ENCODE data around the gene GLDN.
"Not testable (repeated sequence)": the region's sequence is repeated elsewhere in the genome, so short reads cannot be mapped to it uniquely, and the experiment has no call there.

The GLDN gene

DNA sequence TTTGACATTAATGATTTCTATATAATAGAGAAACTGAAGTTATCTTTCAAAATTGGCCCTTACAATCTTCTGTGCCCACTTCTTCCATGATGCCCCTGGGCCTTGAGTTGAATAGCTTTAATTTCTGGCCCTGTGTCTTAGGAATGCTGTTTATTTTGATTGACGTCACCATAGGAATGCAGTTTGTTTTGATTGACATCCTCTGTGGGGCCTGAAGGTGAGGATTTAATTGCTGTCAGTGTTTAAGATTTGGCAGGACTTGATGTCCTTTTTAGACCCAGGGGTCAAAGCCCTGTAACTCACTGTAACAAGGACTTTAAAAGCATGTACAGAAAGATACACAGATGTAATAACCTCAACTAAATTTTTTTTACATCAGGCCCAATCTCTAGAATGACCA lies 83.3 kb downstream of the GLDN start:
- no peak for DNase-seq (ENCODE audit: low read depth)
- TF ChIP-seq, protein P1, sequence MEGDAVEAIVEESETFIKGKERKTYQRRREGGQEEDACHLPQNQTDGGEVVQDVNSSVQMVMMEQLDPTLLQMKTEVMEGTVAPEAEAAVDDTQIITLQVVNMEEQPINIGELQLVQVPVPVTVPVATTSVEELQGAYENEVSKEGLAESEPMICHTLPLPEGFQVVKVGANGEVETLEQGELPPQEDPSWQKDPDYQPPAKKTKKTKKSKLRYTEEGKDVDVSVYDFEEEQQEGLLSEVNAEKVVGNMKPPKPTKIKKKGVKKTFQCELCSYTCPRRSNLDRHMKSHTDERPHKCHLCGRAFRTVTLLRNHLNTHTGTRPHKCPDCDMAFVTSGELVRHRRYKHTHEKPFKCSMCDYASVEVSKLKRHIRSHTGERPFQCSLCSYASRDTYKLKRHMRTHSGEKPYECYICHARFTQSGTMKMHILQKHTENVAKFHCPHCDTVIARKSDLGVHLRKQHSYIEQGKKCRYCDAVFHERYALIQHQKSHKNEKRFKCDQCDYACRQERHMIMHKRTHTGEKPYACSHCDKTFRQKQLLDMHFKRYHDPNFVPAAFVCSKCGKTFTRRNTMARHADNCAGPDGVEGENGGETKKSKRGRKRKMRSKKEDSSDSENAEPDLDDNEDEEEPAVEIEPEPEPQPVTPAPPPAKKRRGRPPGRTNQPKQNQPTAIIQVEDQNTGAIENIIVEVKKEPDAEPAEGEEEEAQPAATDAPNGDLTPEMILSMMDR (IDR thresholded peaks at IDR 0.05; ENCODE audit: low read depth, low read length, missing control alignments), result no peak
- H3K4me3 ChIP-seq (ENCODE audit: low read depth, low read length), result no peak overlapping the region

DNA sequence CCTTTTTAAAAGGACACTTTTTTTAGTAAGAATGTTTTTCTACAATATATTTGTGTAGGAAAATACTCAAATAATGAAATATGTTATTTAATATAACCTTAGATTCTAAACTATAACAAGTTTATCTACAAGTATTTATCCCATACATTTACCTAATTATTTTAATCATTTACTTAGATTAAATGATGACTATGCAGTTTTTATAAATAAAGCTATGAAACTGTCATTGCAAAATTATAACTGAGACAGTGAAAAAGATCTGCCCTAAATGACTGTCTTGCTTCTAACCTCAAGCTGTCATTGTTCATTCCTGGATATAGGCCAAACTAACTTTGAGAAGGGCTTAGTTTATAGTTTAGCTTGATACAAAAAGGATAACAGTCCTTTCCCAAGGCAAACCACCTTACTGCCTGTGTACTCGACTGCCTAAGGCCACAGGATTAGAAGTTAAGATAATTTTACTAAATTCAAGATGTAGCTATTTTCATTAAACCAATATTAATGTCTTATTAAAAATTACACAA lies 84.1 kb downstream of the GLDN start:
- TF ChIP-seq, protein P1 (IDR thresholded peaks at IDR 0.05; ENCODE audit: low read depth, low read length, missing control alignments), result no peak
- DNase-seq (ENCODE audit: low read depth), result no peak
- no peak overlapping the region for H3K4me3 ChIP-seq (ENCODE audit: low read depth, low read length)

DNA sequence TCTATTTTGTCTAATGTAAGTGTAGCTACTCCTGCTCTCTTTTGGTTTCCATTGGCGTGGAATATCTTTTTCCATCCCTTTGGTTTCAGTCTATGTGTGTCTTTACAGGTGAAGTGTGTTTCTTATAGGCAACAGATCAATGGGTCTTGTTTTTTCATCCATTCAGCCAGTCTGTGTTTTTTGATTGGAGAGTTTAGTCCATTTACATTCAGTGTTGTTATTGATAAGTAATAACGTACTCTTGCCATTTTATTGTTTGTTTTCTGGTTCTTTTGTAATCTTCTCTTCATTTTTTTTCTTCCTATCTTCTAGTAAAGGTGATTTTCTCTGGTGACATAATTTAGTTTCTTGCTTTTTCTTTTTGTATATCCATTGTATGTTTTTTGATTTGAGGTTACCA lies 97.1 kb downstream of the GLDN start:
- TF ChIP-seq, protein P1 (IDR thresholded peaks at IDR 0.05; ENCODE audit: low read depth, low read length, missing control alignments), result no peak
- H3K4me3 ChIP-seq (ENCODE audit: low read depth, low read length), result no peak overlapping the region
- DNase-seq (ENCODE audit: low read depth), result no peak

DNA sequence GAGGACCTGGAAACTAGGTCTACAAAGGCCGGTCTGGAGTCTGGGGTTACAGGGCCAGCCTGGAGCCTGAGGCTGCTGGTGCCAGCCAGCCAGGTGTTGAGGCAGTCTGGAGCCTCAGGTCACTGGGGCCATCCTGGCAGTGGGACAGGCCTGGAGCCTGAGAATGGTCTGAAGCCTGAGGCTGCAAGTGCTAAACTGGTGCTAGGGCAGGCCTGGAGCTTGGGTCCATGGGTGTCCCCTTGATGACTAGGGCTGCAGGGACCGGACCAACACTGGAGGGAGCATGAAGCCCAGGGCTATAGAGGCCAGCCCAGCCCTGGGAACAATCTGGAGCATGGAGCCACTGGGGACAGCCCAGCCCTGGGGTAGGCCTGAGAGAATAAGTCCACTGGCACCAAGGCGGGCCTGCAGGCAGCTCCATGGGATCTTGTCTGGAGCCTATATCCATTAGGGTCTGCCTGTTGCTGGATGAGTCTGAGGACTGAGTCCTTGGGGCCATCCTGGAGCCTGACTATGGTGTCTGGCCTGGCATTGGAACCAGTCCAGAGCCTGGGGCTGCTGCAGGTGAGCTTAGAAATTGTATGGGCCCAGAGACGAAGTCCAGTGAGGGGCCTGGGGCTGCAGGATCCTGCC lies 101.9 kb downstream of the GLDN start:
- DNase-seq (ENCODE audit: low read depth), result no peak
- TF ChIP-seq, protein P1 (IDR thresholded peaks at IDR 0.05; ENCODE audit: low read depth, low read length, missing control alignments), result no peak
- no peak overlapping the region for H3K4me3 ChIP-seq (ENCODE audit: low read depth, low read length)

DNA sequence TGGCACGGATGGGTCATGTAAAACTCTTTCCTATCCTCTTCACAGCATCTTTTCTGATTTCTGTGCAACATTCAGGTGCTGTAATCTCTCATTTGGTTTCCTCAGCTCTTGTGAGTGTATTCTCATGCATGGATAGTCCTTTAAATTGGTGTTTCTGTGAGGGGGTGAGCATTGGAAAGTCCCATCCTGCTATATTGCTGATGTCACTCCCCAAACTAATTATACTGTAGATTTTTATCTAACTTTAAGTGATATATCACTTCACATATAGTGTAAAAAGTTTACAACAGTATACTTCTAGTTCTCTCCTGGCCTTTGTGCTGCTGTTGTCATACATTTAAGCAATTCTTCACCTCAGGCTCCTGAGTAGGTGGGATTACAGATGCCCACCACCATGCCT lies 102.7 kb downstream of the GLDN start:
- H3K4me3 ChIP-seq (ENCODE audit: low read depth, low read length), result no peak overlapping the region
- TF ChIP-seq, protein P1 (IDR thresholded peaks at IDR 0.05; ENCODE audit: low read depth, low read length, missing control alignments), result no peak
- no peak for DNase-seq (ENCODE audit: low read depth)

DNA sequence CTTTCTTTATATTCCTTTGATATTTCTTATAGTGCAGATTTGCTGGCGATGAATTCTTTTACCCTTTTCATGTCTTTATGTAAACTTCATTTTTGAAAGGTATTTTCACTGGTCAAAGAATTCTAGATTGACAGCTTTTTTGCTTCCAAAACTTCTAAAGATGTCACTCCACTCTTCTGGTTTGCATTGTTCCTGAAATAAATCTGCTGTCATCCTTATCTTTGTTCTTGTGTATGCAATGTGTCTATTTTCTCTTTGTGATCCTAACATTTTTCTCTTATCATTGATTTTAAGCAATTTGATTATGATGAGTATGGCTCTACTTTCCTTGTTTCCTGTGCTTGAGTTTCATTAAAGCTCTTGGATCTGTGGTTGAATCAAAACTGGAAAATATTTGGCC lies 103.4 kb downstream of the GLDN start:
- no peak for DNase-seq (ENCODE audit: low read depth)
- TF ChIP-seq, protein P1 (IDR thresholded peaks at IDR 0.05; ENCODE audit: low read depth, low read length, missing control alignments), result no peak
- no peak overlapping the region for H3K4me3 ChIP-seq (ENCODE audit: low read depth, low read length)

DNA sequence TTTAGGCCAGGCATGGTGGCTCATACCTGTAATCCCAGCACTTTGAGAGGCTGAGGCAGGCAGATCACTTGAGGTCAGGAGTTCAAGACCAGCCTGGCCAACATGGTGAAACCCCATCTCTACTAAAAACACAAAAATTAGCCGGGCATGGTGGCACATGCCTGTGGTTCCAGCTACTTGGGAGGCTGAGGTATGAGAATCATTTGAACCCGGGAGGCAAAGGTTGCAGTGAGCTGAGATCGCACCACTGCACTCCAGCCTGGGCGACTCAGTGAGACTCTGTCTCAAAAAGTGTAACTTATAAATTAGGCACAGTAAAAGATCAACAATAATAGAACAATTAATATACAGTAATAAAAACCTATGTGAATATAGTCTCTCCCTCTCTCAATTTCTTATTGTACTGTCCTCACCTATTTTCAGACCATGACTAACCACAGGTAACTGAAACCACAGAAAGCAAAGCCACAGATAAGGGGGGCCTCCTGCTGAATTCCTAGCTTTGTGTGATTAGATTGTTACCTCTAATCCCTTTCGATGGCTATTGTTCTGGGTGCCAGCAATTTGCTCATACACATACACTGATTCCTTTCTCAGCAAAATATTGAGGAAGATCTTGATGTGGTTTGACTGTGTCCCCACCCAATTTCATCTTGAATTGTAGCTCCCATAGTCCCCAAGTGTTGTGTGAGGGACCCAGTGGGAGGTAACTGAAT lies 104.7 kb downstream of the GLDN start:
- not testable (repeated sequence) for DNase-seq (ENCODE audit: low read depth); H3K4me3 ChIP-seq (ENCODE audit: low read depth, low read length)

Data from GM12864 (cell line).